A549 (cell line): Measurements from ENCODE around the gene NDRG2. TPM values are rescaled to one million over a fixed set of nuclear protein-coding genes. Genes with fewer than 3 reads are reported as not detected.

Experiments
- ATAC-seq, 2 experiments: fragments of 200-7000 bp in 1 of 2; fragments of >200 bp in 1 of 2; cut with Nextera tagmentation in 1 of 2; cut with Tn5 transposase in 1 of 2; 3 replicates each; pipeline versions ENCODE4 v1.8.0 to v1.9.1; 2018 to 2020; ENCODE audit warnings: mild to moderate bottlenecking in 1 of 2, moderate library complexity in 1 of 2
- CTCF ChIA-PET: fragments of 300-600 bp; sonication (Branson Sonifier 250); formaldehyde crosslinking; extraction: SDS; loops from one replicate; lab custom pipeline; 2021; ENCODE audit warnings: antibody characterized with exemption, inconsistent platforms; lab: Yijun Ruan, JAX
- POLR2A ChIA-PET: fragments of 350-600 bp; formaldehyde crosslinking; extraction: SDS; loops from one replicate; lab custom pipeline; 2021; ENCODE audit warnings: antibody characterized with exemption, inconsistent platforms; lab: Yijun Ruan, JAX
- DNase-seq, 2 experiments: peaks; one replicate each; pipeline versions ENCODE4 v3.0.0 to v3.0.0-alpha.2; 2011 to 2016; ENCODE audit warnings: low read depth in 1 of 2, low spot score in 1 of 2
- FAIRE-seq: peaks from 2 replicates; lab custom pipeline; 2011; peaks lifted over from hg19 to GRCh38; lab: Jason Lieb, UNC
- H3K27ac ChIP-seq, 2 experiments: fragments of >200 bp; sonication (Bioruptor Twin); formaldehyde crosslinking; 3 replicates each; pipeline ENCODE4 v1.5.1; 2016 to 2017
- H3K4me1 ChIP-seq: fragments of >200 bp; sonication (Bioruptor Twin); formaldehyde crosslinking; 3 replicates; pipeline ENCODE4 v1.6.1; 2016
- H3K4me2 ChIP-seq: fragments of >200 bp; sonication (Bioruptor Twin); formaldehyde crosslinking; 3 replicates; pipeline ENCODE4 v1.6.1; 2016
- H3K4me3 ChIP-seq: fragments of >200 bp; sonication (Bioruptor Twin); formaldehyde crosslinking; 3 replicates; pipeline ENCODE4 v1.5.1; 2016
- H3K9me3 ChIP-seq: fragments of >200 bp; sonication (Bioruptor Twin); formaldehyde crosslinking; 3 replicates; pipeline ENCODE4 v1.6.1; 2016
- BHLHE40 ChIP-seq: IDR thresholded peaks from 2 replicates; pipeline ENCODE4 v1.6.1; 2012; ENCODE audit warnings: low read depth, low read length, inconsistent platforms
- CBX2 ChIP-seq: fragments of 200-600 bp; sonication (generic); IDR thresholded peaks from 2 replicates; pipeline ENCODE4 v1.6.1; 2016; ENCODE audit warnings: low read depth, mild to moderate bottlenecking, borderline replicate concordance
- CHD2 ChIP-seq: fragments of 150-350 bp; IDR thresholded peaks from 2 replicates; pipeline ENCODE4 v1.6.1; 2014; ENCODE audit warnings: low read length; ENCODE audit not compliant: partially characterized antibody
- CHD4 ChIP-seq: fragments of 200-600 bp; sonication (generic); IDR thresholded peaks from 2 replicates; pipeline ENCODE4 v1.6.1; 2016; ENCODE audit warnings: antibody characterized with exemption, mild to moderate bottlenecking, borderline replicate concordance
- E2F6 ChIP-seq: IDR thresholded peaks from 2 replicates; pipeline ENCODE4 v1.6.1; 2012; ENCODE audit warnings: low read depth, borderline replicate concordance
- EP300 ChIP-seq, 2 experiments: fragments of >200 bp; sonication (Bioruptor Twin); formaldehyde crosslinking; IDR thresholded peaks; 2 replicates in 1 of 2; 3 replicates in 1 of 2; pipeline ENCODE4 v1.6.1; 2016 to 2017
- ESRRA ChIP-seq: fragments of 150-350 bp; IDR thresholded peaks from 2 replicates; pipeline ENCODE4 v1.6.1; 2014; ENCODE audit warnings: mild to moderate bottlenecking, low read length, borderline replicate concordance
- FOSB ChIP-seq: fragments of 250-450 bp; sonication (Bioruptor Pico); IDR thresholded peaks from 2 replicates; pipeline ENCODE4 v1.5.0; 2020; ENCODE audit warnings: mild to moderate bottlenecking, moderate library complexity
- HES2 ChIP-seq: fragments of >200 bp; sonication (Bioruptor Twin); formaldehyde crosslinking; IDR thresholded peaks from 2 replicates; pipeline ENCODE4 v1.6.1; 2016
- HOXA7 ChIP-seq: fragments of 250-450 bp; sonication (Bioruptor Pico); IDR thresholded peaks from 2 replicates; pipeline ENCODE4 v1.5.0; 2020; ENCODE audit warnings: mild to moderate bottlenecking, moderate library complexity
- HOXB13 ChIP-seq: fragments of 250-450 bp; sonication (Bioruptor Pico); IDR thresholded peaks from 2 replicates; pipeline ENCODE4 v1.5.0; 2020; ENCODE audit warnings: low read depth, mild to moderate bottlenecking, moderate library complexity
- JUN ChIP-seq, 2 experiments: fragments of >200 bp; sonication (Bioruptor Twin); formaldehyde crosslinking; IDR thresholded peaks; 2 replicates in 1 of 2; 3 replicates in 1 of 2; pipeline ENCODE4 v1.6.1; 2016 to 2017
- JUNB ChIP-seq: fragments of >200 bp; sonication (Bioruptor Twin); formaldehyde crosslinking; IDR thresholded peaks from 2 replicates; pipeline ENCODE4 v1.6.1; 2016
- KDM1A ChIP-seq: fragments of 200-600 bp; sonication (generic); IDR thresholded peaks from 2 replicates; pipeline ENCODE4 v1.6.1; 2016; ENCODE audit warnings: low read depth, mild to moderate bottlenecking
- MAX ChIP-seq: IDR thresholded peaks from 2 replicates; pipeline ENCODE4 v1.6.1; 2012
- NFE2L2 ChIP-seq: fragments of 150-350 bp; conservative IDR thresholded peaks from 2 replicates; pipeline ENCODE4 v1.6.1; 2014; ENCODE audit warnings: low read length
- RAD21 ChIP-seq, 2 experiments: fragments of >200 bp in 1 of 2; sonication (Bioruptor Twin) in 1 of 2; formaldehyde crosslinking in 1 of 2; IDR thresholded peaks in 1 of 2; conservative IDR thresholded peaks in 1 of 2; 2 replicates in 1 of 2; 3 replicates in 1 of 2; pipeline ENCODE4 v1.6.1; 2012 to 2018; ENCODE audit warnings: inconsistent platforms in 1 of 2
- RFX5 ChIP-seq: fragments of 450-650 bp; IDR thresholded peaks from 2 replicates; pipeline ENCODE4 v1.7.1; 2014; ENCODE audit warnings: antibody characterized with exemption, mild to moderate bottlenecking, moderate library complexity
- RNF2 ChIP-seq: fragments of 200-600 bp; sonication (generic); IDR thresholded peaks from 2 replicates; pipeline ENCODE4 v1.6.1; 2016; ENCODE audit warnings: low read depth, mild to moderate bottlenecking, antibody characterized with exemption, moderate library complexity, borderline replicate concordance
- SMC3 ChIP-seq: fragments of >200 bp; sonication (Bioruptor Twin); formaldehyde crosslinking; IDR thresholded peaks from 3 replicates; pipeline ENCODE4 v1.6.1; 2018; ENCODE audit warnings: inconsistent platforms
- TFCP2L1 ChIP-seq: fragments of 250-450 bp; sonication (Bioruptor Pico); IDR thresholded peaks from 2 replicates; pipeline ENCODE4 v1.5.0; 2021; ENCODE audit warnings: mild to moderate bottlenecking
- TP53 ChIP-seq: fragments of 250-450 bp; sonication (Bioruptor Pico); IDR thresholded peaks from 2 replicates; pipeline ENCODE4 v1.5.0; 2021; ENCODE audit warnings: mild to moderate bottlenecking, moderate library complexity
- ZC3H11A ChIP-seq: fragments of 450-650 bp; IDR thresholded peaks from 2 replicates; pipeline ENCODE4 v1.6.1; 2014; ENCODE audit warnings: antibody characterized with exemption, mild to moderate bottlenecking
- ZNF302 ChIP-seq: fragments of 250-450 bp; sonication (Bioruptor Pico); IDR thresholded peaks from 2 replicates; pipeline ENCODE4 v1.9.0; 2021; ENCODE audit warnings: inconsistent platforms, mild to moderate bottlenecking, moderate library complexity
- ZSCAN20 ChIP-seq: fragments of 250-450 bp; sonication (Bioruptor Pico); IDR thresholded peaks from 2 replicates; pipeline ENCODE4 v1.8.0; 2022; ENCODE audit warnings: mild to moderate bottlenecking, moderate library complexity
- WGBS: methylation state at CpG from one replicate; pipeline ENCODE4 v1.1.6; 2017; ENCODE audit errors: missing lambda C conversion rate; 5-methylcytosine and 5-hydroxymethylcytosine counted together
- polyA plus RNA-seq, 4 experiments: library from polyadenylated mRNA; depleted of rRNA in 3 of 4; stranded (reverse); fragments of >200 nt; fragmentation: RNase III in 1 of 4; extraction: RNeasy Plus Mini Kit Qiagen cat#74134 plus additional on column Dnase treatment in 1 of 4; gene quantifications; 2 replicates in 3 of 4; 3 replicates in 1 of 4; pipeline ENCODE4 v1.2.3, GENCODE V29; 2011 to 2017

NDRG2 gene
- polyA plus RNA-seq, 2 of the 4 experiments (the other 2 are of a cell fraction) = 4.7 to 6.8 TPM

- Histone ChIP-seq H3K27ac (peak overlapping the region; percentile 67 to 84; a peak in 5 of 6 replicates), H3K4me3 (peak overlapping the region; percentile 58), H3K9me3 (no peaks in the 10 kb centered on the region), H3K4me1 (0 out of 3 replicates have a peak, but pooled peaks cover 3% of the 10 kb centered on the region), H3K4me2 (peak overlapping the region; percentile 79)
- no peak for FAIRE-seq
- WGBS = 40% methylated on average over 38 of the region's 58 CpGs
- no peak for DNase-seq
- TF ChIP-seq CHD4 (no peak), E2F6 (0 out of 2 replicates have a peak, but pooled peaks have one; percentile 47)
- ChIA-PET POLR2A (no interaction called here), CTCF (interaction anchor here (0.9 to 16.3 kb wide), 10 partner anchors 10 to 615 kb away, joined by 3 to 323 read pairs (median 8); partner anchors contain the start of gene RNASE7)
- ATAC-seq = peak; percentile 37 to 39; a peak in 4 of 6 replicates
Measured at GRCh38 chr14:21025371-21026273, 761 bp upstream of the NDRG2 start.

GRCh38 chr14:21023817-21024584, 860 bp downstream of the NDRG2 start:
- FAIRE-seq = no peak
- 0 out of 3 replicates have a peak, but pooled peaks cover 3% of the 10 kb centered on the region for H3K4me1 ChIP-seq
- peak overlapping the region in 1 of 2 experiments; percentile 84; a peak in 5 of 6 replicates for H3K27ac ChIP-seq
- 68% methylated on average over 17 of the region's 17 CpGs for WGBS
- TF ChIP-seq TP53 = no peak
- TF ChIP-seq ZSCAN20 (CRISPR knock-in tag) = no peak
- TF ChIP-seq SMC3 = no peak
- no peak for TF ChIP-seq ESRRA
- TF ChIP-seq JUN (IDR thresholded peaks at IDR 0.05) = no peak
- no peak for TF ChIP-seq RNF2
- TF ChIP-seq ZNF302 (CRISPR knock-in tag) = no peak
- TF ChIP-seq MAX = no peak
- no peak for TF ChIP-seq HOXA7 (CRISPR knock-in tag)
- TF ChIP-seq CBX2 = no peak
- TF ChIP-seq HOXB13 = no peak
- no peak for TF ChIP-seq TFCP2L1 (CRISPR knock-in tag)
- no peak for TF ChIP-seq ZC3H11A
- no peak for TF ChIP-seq RFX5
- TF ChIP-seq FOSB (CRISPR knock-in tag) = no peak
- TF ChIP-seq EP300 (IDR thresholded peaks at IDR 0.05) = no peak
- no peak for TF ChIP-seq CHD2
- TF ChIP-seq RAD21 (conservative IDR thresholded peaks at IDR 0.05 in 1 of 2, IDR thresholded peaks at IDR 0.05 in 1 of 2) = no peak
- no peak for DNase-seq
- H3K4me3 ChIP-seq = peak overlapping the region; percentile 58
- ChIA-PET CTCF (interaction anchor here (0.8 to 16.3 kb wide), 7 partner anchors 9 to 81 kb away, joined by 3 to 323 read pairs (median 12); partner anchors contain the start of genes RNASE7, SLC39A2 and TMEM253), POLR2A (no interaction called here)
- H3K9me3 ChIP-seq = no peaks in the 10 kb centered on the region
- no peak for ATAC-seq
- peak overlapping the region; percentile 79 for H3K4me2 ChIP-seq

- Histone ChIP-seq H3K9me3 (no peaks in the 10 kb centered on the region), H3K4me2 (no peak overlapping the region), H3K4me3 (no peak overlapping the region), H3K4me1 (0 out of 3 replicates have a peak, but pooled peaks cover 3% of the 10 kb centered on the region), H3K27ac (no peak overlapping the region)
- WGBS = 72% methylated on average over 7 of the region's 7 CpGs
- POLR2A ChIA-PET = no interaction called here
- ATAC-seq (no peak), DNase-seq (no peak), FAIRE-seq (no peak)
- CTCF ChIA-PET = interaction anchor here (0.8 to 16.3 kb wide), 7 partner anchors 8 to 82 kb away, joined by 3 to 323 read pairs (median 21); partner anchors contain the start of genes RNASE7, SLC39A2 and TMEM253
- no peak for TF ChIP-seq NFE2L2
- no peak for TF ChIP-seq JUNB
- no peak for TF ChIP-seq KDM1A
- no peak for TF ChIP-seq BHLHE40
- TF ChIP-seq HES2 = no peak
- no peak for TF ChIP-seq RNF2
Measured at GRCh38 chr14:21023174-21023573, 1.7 kb downstream of the NDRG2 start.
